Measurements from ENCODE around the gene AIG1. TPM values are rescaled to one million over a fixed set of nuclear protein-coding genes. Genes with fewer than 3 reads are reported as not detected.

AIG1 gene
- total RNA-seq, 2 donors from 2014 or later: 5.7 to 7.4 TPM

DNA sequence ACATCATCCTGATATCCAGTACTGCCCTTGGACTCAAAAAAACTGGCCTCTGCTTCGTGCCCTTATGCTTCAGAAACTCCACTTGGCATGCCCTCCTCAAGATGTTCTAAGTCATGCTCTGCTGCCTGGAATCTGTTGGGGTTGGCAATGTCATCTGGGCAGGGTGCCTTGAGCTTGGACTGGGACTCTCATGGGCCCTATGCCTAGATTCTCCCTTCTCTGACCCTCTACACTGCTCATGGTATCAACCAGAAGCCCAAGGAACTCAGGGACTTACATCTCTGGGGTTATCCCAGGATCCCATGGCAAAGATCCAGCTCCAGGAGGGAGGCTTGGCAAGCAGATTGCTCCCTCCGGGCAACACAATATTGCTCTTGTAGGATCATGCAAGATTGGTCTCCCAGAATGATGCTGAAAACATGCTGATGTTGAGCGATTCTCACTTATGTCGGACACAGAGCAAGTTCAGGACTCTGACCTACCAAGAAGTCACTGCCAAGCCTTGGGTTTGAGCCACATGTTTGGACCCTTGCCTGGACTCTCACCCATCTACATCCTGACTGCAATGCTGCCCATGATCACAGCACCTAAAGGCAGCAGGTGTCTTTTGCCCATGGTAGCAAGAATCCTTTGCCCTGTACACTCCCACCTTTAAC lies 301.0 kb downstream of the AIG1 start:
- ATAC-seq: peak in 1 of 2 donors; percentile 41
- Mint-ChIP-seq H3K36me3 (no peaks in the 10 kb centered on the region), H3K27ac (no peak overlapping the region), H3K4me3 (no peak overlapping the region), H3K9me3 (no peaks in the 10 kb centered on the region), H3K4me1 (ENCODE audit: low read depth in 2 of 2) (no peaks in the 10 kb centered on the region), H3K27me3 (peaks cover 8 to 15% of the 10 kb centered on the region in 2 donors)
- no peak for DNase-seq (ENCODE audit: low spot score)

GRCh38 chr6:143362192-143362558 lies 301.5 kb downstream of the AIG1 start:
- Mint-ChIP-seq H3K9me3 (no peaks in the 10 kb centered on the region), H3K4me3 (no peak overlapping the region), H3K36me3 (no peaks in the 10 kb centered on the region), H3K27ac (no peak overlapping the region), H3K4me1 (ENCODE audit: low read depth in 2 of 2) (no peaks in the 10 kb centered on the region), H3K27me3 (peaks cover 11 to 15% of the 10 kb centered on the region in 2 donors)
- DNase-seq (ENCODE audit: low spot score) (no peak), ATAC-seq (no peak)

- DNase-seq (ENCODE audit: low spot score): no peak
- Mint-ChIP-seq H3K36me3 (no peaks in the 10 kb centered on the region), H3K9me3 (no peaks in the 10 kb centered on the region), H3K27me3 (peaks cover 9 to 11% of the 10 kb centered on the region in 2 donors), H3K4me3 (no peak overlapping the region), H3K4me1 (ENCODE audit: low read depth in 2 of 2) (no peaks in the 10 kb centered on the region), H3K27ac (no peak overlapping the region)
- ATAC-seq: no peak
These were observed 302.6 kb downstream of the AIG1 start for GRCh38 chr6:143363299-143363698.

DNA sequence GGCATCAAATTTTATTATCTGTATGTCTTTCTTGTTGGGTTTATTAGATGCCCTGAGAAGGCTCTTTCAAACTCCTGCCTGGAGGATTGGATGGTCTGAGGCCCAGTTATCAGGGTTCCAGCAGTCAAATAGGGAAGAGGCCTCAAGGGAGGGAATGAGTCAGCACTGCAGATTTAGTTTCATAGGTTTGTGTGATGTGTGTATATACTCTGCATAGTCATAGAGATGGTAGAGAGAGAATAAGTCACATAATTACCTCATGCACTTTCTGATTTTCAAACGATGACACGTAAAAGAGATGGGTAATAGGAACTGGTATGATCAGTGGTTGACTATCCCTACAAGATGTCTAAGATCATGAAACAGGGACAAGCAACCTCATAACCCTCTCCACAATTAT lies 307.7 kb downstream of the AIG1 start:
- H3K9me3 Mint-ChIP-seq: no peaks in the 10 kb centered on the region
- DNase-seq (ENCODE audit: low spot score): no peak
- peaks cover 0 to 9% of the 10 kb centered on the region in 2 donors for H3K27me3 Mint-ChIP-seq
- H3K27ac Mint-ChIP-seq: no peak overlapping the region
- H3K4me1 Mint-ChIP-seq (ENCODE audit: low read depth in 2 of 2): no peaks in the 10 kb centered on the region
- peak; percentile 43 to 87 for ATAC-seq
- H3K4me3 Mint-ChIP-seq: no peak overlapping the region
- H3K36me3 Mint-ChIP-seq: no peaks in the 10 kb centered on the region

DNA sequence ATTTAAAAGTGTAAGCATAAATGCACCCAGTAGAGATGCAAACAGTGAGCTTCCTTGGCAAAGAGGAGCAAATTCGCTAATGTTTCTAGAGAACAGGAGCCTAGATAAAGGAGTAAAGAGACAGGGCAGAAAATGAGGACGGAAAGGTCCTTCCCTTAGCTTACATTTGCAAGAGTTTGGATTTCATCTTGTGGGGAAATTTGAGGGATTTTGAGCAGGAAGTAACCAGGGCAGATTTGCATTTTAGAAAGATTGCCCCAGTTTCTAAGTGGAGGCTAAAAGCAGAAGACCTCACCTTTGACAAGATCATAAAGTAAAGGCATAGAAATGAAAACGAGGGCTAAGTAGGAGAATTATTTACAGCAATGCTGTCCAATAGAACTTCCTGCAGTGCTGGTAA lies 309.3 kb downstream of the AIG1 start:
- Mint-ChIP-seq H3K9me3 (no peaks in the 10 kb centered on the region), H3K27me3 (peaks cover 0 to 8% of the 10 kb centered on the region in 2 donors), H3K36me3 (no peaks in the 10 kb centered on the region), H3K27ac (no peak overlapping the region), H3K4me1 (ENCODE audit: low read depth in 2 of 2) (no peaks in the 10 kb centered on the region), H3K4me3 (no peak overlapping the region)
- no peak for ATAC-seq
- no peak for DNase-seq (ENCODE audit: low spot score)

- no peak for ATAC-seq
- Mint-ChIP-seq H3K36me3 (no peaks in the 10 kb centered on the region), H3K27me3 (peaks cover 7% of the 10 kb centered on the region in 2 donors), H3K4me3 (no peak overlapping the region), H3K9me3 (no peaks in the 10 kb centered on the region), H3K27ac (no peak overlapping the region), H3K4me1 (ENCODE audit: low read depth in 2 of 2) (no peaks in the 10 kb centered on the region)
- no peak for DNase-seq (ENCODE audit: low spot score)
These were observed 310.2 kb downstream of the AIG1 start for GRCh38 chr6:143370812-143371370.

GRCh38 chr6:143372199-143372882 lies 311.7 kb downstream of the AIG1 start:
- Mint-ChIP-seq H3K27ac (no peak overlapping the region), H3K9me3 (no peaks in the 10 kb centered on the region), H3K27me3 (peaks cover 7 to 17% of the 10 kb centered on the region in 2 donors), H3K4me3 (no peak overlapping the region), H3K4me1 (ENCODE audit: low read depth in 2 of 2) (no peaks in the 10 kb centered on the region), H3K36me3 (no peaks in the 10 kb centered on the region)
- DNase-seq (ENCODE audit: low spot score) (no peak), ATAC-seq (no peak)

DNA sequence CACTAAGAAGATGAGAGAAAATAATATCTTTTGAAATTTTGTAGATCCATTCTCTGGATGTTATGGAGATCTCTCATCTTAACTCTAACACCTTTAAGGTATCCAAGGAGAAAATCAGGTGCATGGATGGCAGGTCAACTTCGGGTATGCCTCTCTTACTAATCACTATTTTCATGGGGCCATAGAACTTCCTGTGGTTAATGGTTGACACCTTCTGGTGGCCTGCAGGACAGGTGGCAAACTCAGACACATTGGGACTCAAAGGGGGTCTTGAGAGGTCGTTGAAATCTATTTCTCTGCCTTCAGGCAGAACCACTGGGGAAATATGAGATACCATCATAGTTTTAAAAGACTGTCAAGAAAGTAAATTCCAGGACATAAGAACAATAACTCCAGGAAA lies 313.3 kb downstream of the AIG1 start:
- DNase-seq (ENCODE audit: low spot score) (no peak), ATAC-seq (no peak)
- Mint-ChIP-seq H3K36me3 (no peaks in the 10 kb centered on the region), H3K4me1 (ENCODE audit: low read depth in 2 of 2) (no peaks in the 10 kb centered on the region), H3K9me3 (no peaks in the 10 kb centered on the region), H3K27ac (no peak overlapping the region), H3K4me3 (no peak overlapping the region), H3K27me3 (peaks cover 9 to 21% of the 10 kb centered on the region in 2 donors)

DNA sequence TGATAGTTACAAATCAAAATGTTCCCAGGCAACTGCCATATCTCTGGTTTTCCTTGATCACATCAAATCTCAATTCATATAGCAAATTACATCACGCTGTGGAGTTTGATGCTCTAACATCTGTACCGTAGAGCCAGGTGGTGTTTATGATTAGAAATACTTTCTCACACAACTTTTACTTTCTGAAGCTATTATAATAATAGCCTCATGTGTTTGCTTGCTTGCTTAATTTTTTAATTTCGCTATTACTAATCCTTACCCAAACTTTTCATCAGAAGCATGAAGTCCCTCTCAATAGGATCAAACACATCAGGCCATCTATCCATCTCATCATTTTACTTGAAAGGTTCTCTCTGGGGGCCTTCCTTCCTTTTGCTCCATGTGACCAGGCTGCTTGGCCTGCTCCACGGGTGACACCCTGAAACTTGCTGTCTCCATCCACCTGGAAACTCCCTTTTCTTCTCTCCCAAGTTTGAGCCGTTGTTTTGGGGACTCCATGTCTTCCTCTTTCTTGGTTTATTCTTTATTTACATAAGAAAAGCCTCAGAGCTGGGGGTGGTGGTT lies 314.4 kb downstream of the AIG1 start:
- Mint-ChIP-seq H3K36me3 (no peaks in the 10 kb centered on the region), H3K9me3 (no peaks in the 10 kb centered on the region), H3K4me1 (ENCODE audit: low read depth in 2 of 2) (no peaks in the 10 kb centered on the region), H3K27me3 (peaks cover 13 to 27% of the 10 kb centered on the region in 2 donors), H3K27ac (no peak overlapping the region), H3K4me3 (no peak overlapping the region)
- ATAC-seq (no peak), DNase-seq (ENCODE audit: low spot score) (no peak)

GRCh38 chr6:143376375-143376774 lies 315.7 kb downstream of the AIG1 start:
- Mint-ChIP-seq H3K4me3 (no peak overlapping the region), H3K27me3 (peaks cover 20 to 35% of the 10 kb centered on the region in 2 donors), H3K27ac (peak overlapping the region in 1 of 2 donors; percentile 5), H3K4me1 (ENCODE audit: low read depth in 2 of 2) (no peaks in the 10 kb centered on the region), H3K9me3 (no peaks in the 10 kb centered on the region), H3K36me3 (no peaks in the 10 kb centered on the region)
- DNase-seq (ENCODE audit: low spot score): no peak
- no peak for ATAC-seq

DNA sequence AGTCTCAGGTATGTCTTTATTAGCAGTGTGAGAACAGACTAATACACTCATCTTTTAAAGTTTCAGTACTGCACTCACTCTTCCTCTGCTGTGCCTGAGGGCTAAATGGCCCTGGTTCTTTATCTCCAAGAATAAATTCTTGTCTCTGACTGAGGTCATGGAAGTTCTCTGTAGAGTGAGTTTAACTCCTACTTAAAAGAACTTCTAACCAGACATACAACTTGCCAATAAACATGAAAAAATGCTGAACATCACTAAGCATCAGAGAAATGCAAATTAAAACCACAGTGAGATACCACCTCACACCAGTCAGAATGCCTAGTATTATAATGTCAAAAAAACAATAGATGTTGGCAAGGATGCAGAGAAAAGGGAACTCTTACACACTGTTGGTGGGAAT lies 316.2 kb downstream of the AIG1 start:
- no peak overlapping the region for H3K4me3 Mint-ChIP-seq
- no peak for ATAC-seq
- H3K9me3 Mint-ChIP-seq: no peaks in the 10 kb centered on the region
- no peak for DNase-seq (ENCODE audit: low spot score)
- H3K27me3 Mint-ChIP-seq: peaks cover 23 to 35% of the 10 kb centered on the region in 2 donors
- no peaks in the 10 kb centered on the region for H3K36me3 Mint-ChIP-seq
- H3K4me1 Mint-ChIP-seq (ENCODE audit: low read depth in 2 of 2): no peaks in the 10 kb centered on the region
- peak overlapping the region in 1 of 2 donors; percentile 5 for H3K27ac Mint-ChIP-seq

GRCh38 chr6:143385636-143386035 lies 324.9 kb downstream of the AIG1 start:
- Mint-ChIP-seq H3K27me3 (peaks cover 12 to 25% of the 10 kb centered on the region in 2 donors), H3K4me3 (no peak overlapping the region), H3K36me3 (no peaks in the 10 kb centered on the region), H3K27ac (no peak overlapping the region), H3K4me1 (ENCODE audit: low read depth in 2 of 2) (no peaks in the 10 kb centered on the region), H3K9me3 (no peaks in the 10 kb centered on the region)
- ATAC-seq (no peak), DNase-seq (ENCODE audit: low spot score) (no peak)

DNA sequence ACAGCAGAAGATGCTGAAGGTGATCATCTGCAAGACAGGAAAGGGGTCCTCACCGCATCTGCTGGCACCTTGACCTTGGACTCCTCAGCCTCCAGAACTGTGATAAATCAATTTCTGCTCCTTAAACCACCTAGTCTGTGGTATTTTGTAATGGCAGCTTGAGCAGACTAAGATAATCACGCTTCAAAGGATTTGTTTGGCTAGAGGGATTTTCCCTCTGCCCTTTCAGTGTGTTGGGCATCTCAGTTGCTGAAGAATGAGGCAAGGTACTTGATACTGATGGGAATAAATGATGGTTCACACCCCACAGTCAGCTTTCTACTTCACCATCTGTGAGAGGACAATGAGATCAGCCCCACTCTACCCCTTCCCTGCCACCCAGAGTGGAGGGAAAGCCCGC lies 329.6 kb downstream of the AIG1 start:
- no peaks in the 10 kb centered on the region for H3K36me3 Mint-ChIP-seq
- peaks cover 0 to 12% of the 10 kb centered on the region in 2 donors for H3K27me3 Mint-ChIP-seq
- DNase-seq (ENCODE audit: low spot score) (no peak), ATAC-seq (no peak)
- no peaks in the 10 kb centered on the region for H3K9me3 Mint-ChIP-seq
- H3K27ac Mint-ChIP-seq: no peak overlapping the region
- no peak overlapping the region for H3K4me3 Mint-ChIP-seq
- no peaks in the 10 kb centered on the region for H3K4me1 Mint-ChIP-seq (ENCODE audit: low read depth in 2 of 2)

Data from natural killer cell treated with Interleukin-12 subunit alpha and Interleukin-12 subunit beta and Interleukin-15 and Interleukin-18, amount 100 ng/mL, for 72 hours (primary cell).